Activated CD4-positive, alpha-beta T cell treated with anti-CD3 and anti-CD28 coated beads for 48 hours (primary cell): Measurements from ENCODE around the gene LAMA3.

Experiments
- DNase-seq: peaks from one replicate; pipeline ENCODE4 v3.0.0-alpha.2; 2020

The LAMA3 gene

GRCh38 chr18:23883277-23883790 lies 194.1 kb downstream of the LAMA3 start:
- no peak for DNase-seq

- no peak for DNase-seq
These were observed 195.6 kb downstream of the LAMA3 start for GRCh38 chr18:23884681-23885375.

- no peak for DNase-seq
These were observed 196.5 kb downstream of the LAMA3 start for GRCh38 chr18:23885750-23886149.

DNA sequence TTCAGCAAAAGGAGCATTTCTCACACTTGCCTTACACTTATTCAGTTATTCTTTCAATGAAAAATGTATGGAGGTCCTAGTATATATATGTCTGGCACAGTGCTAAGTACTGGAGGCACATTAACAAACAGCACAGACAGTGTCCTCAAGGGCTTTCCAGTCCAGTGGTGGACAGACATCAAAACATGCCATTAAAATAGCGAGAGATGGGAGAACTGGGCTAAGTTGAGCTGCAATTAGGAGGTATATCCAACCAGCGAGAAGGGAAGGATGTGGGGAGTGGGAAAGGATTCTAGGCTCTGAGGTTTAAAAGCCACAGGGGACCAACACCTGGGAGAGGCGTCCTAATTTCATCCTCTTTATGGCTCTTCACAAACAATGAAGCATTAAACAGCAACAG lies 197.8 kb downstream of the LAMA3 start:
- DNase-seq, result no peak

DNA sequence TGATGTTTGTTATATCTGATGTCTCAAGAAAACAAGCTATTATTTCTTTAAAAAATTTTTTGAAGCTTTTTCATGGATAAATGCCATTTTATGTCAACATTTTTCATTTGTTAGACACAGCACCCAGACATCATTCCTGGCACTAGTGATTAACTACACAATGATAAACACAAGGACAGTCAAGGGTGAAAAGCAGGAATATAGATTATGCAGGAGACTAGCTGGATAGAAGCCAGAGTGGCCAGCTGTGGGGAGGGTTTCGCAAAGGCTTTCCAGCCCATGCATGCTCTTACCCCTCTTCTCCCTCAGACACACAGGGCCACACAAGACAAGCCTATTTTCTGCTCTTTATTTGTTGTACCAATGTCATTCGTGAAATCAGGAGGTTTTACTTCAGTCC lies 198.2 kb downstream of the LAMA3 start:
- no peak for DNase-seq

DNA sequence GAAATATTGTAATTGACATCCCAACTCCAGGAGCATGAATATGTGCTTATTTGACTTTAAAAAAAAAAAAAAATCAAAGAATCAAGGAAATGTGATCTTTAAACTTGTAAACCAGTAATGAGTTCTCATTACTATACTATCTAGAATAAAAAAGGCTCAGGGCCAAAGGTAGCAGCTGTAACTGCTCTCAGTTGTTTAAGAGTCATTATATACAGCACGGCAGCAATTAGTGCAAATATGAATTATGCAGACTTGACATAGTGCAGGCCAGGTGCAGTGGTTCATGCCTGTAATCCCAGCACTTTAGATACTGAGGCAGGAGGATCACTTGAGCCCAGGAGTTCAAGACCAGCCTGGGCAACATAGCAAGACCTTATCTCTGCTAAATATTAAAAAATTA lies 199.6 kb downstream of the LAMA3 start:
- DNase-seq, result no peak

DNA sequence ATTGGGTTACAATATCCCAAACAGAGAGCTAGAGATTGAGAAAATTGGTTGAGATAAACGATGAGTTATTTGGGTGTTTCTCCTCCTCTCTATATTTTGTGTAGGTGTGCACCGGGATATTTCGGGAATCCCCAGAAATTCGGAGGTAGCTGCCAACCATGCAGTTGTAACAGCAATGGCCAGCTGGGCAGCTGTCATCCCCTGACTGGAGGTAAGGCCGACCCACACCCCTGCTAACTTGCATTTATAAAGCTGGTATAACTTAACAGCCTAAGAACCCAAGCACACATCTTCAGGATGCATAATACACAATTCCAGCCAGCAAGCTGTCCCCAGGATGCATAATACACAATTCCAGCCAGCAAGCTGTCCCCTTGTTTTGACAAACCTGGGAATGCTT lies 200.7 kb downstream of the LAMA3 start:
- DNase-seq, result no peak

- DNase-seq, result no peak
These were observed 201.3 kb downstream of the LAMA3 start for GRCh38 chr18:23890589-23890988.

- no peak for DNase-seq
These were observed 204.4 kb downstream of the LAMA3 start for GRCh38 chr18:23893653-23894052.

DNA sequence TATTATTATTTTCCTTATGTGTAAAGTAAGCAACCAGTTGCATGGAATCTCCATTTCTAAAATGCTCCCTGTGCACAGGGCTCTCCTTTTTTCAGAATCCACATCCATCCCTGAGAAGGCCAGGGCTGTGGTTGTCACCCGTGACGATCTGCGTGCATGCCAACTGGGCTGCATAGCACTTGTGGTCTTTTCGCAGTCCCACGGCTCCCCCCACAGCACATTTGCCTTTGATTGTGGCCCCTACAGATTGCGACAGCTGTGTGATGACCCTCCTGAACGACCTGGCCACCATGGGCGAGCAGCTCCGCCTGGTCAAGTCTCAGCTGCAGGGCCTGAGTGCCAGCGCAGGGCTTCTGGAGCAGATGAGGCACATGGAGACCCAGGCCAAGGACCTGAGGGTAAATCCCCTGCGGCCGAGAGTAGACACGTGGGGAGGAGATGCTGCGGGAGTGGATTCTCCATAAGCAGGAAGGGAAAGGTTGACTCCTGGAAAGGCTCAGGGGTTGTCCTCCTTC lies 205.5 kb downstream of the LAMA3 start:
- no peak for DNase-seq

DNA sequence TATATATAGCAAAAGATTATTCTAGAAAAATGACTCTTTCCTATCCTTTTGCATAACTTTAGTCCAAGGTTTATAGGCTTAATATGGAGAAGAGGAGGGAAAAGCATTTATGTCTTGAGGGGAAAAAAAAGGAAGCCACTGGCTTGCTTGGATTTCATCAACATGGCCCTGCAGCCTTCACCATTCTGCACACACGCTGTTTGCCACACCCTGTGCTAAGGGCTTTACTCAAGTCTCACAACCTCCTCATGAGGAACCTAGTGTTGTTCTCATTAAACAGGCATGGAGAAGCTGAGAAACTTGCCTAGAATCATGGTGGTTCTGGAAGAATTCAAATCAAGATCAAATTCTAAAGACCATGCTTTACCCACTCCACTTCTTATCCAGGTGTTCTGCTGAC lies 208.0 kb downstream of the LAMA3 start:
- DNase-seq, result no peak

DNA sequence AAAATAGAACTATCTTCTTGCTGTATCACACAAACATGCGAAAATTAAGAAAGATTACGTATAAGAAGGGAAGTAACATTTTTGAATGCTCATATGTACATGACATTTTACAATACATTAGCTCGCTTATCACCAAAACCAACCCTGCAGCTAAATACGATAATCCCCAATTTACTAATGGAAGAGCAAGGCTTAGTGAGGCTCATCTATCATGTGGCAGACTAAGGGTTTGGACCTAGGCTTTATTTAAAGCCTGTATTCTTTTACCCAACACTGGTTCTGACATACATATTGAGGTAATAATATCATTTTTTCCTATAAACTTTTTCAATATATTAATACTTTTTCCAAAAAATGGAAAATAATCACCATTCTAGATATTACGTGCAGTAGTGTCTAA lies 208.5 kb downstream of the LAMA3 start:
- DNase-seq, result no peak

GRCh38 chr18:23900994-23901393 lies 211.7 kb downstream of the LAMA3 start:
- no peak for DNase-seq

- no peak for DNase-seq
These were observed 213.1 kb downstream of the LAMA3 start for GRCh38 chr18:23902396-23902795.

DNA sequence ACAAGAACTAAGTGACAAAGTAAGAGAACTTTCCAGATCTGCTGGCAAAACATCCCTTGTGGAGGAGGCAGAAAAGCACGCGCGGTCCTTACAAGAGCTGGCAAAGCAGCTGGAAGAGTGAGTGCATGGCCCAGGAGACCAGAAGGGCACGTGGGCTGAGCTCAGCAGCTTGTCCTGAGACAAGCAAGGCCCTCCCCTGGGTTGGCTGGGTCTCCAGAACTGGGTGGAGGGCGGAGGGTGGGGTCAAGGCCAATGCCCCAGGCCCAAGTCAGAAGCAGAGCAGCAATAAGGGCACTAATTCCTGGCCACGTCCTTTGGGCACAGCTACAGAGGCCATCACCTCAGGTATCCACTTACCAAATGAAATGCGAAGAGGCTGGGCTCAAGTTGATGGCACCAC lies 214.7 kb downstream of the LAMA3 start:
- DNase-seq, result no peak

GRCh38 chr18:23906658-23907057 lies 217.4 kb downstream of the LAMA3 start:
- DNase-seq, result no peak

DNA sequence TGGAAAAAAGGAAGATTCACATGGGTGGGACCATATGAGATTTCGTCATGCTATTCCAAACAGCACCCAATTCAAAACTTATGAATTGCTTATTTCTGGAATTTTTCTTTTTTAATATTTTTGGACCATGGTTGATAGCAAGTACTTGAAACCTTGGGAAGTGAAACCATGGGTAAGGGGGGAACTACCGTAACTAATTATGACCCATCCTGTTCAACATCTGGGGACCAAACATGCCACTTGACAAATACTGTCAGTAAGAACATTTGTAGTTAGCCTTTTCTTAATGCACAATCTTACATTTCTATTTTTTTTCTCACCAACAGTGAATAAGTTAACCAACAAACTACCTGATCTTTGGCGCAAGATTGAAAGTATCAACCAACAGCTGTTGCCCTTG lies 219.6 kb downstream of the LAMA3 start:
- no peak for DNase-seq

GRCh38 chr18:23910032-23910431 lies 220.8 kb downstream of the LAMA3 start:
- no peak for DNase-seq

- DNase-seq, result no peak
These were observed 223.1 kb downstream of the LAMA3 start for GRCh38 chr18:23912356-23912755.

DNA sequence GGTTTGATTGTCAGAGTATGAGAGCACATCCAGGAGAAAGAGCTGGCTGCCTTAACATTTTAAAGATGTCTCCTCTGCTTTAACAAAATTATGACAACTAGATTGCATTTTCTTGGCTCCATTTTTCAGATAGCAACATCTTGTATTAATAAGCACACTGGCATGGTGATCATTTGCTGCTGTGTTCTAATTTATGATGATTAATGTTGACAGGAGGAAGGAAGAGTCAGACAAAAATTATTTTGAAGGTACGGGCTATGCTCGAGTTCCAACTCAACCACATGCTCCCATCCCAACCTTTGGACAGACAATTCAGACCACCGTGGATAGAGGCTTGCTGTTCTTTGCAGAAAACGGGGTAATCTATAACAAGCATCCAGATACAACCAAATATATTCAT lies 227.1 kb downstream of the LAMA3 start:
- no peak for DNase-seq

- DNase-seq, result peak; percentile 87
These were observed 229.3 kb downstream of the LAMA3 start for GRCh38 chr18:23918395-23919032.

DNA sequence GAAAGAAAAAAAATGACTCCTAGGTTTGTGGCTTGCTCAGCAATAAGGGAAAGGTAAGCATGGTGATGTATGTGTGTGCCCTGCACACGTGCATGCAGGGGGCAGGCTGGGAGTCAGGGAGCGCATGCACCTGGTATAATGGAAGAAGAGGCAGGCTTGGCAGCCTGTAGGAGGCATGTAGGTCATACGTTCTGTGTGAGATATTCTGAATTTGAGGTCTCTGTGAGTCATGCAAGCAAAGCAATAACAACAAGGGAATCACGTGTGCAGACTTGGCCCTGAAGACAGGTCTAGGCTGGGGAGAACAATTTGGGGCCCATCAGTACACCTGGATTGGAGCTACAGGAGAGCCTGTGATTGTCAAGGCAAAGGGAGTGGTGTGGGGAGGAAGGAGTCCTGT lies 230.8 kb downstream of the LAMA3 start:
- no peak for DNase-seq

- DNase-seq, result no peak
These were observed 232.5 kb downstream of the LAMA3 start for GRCh38 chr18:23921716-23922285.

- DNase-seq, result no peak
These were observed 233.7 kb downstream of the LAMA3 start for GRCh38 chr18:23922939-23923338.
